HG03280 (cell line): ENCODE measurements around the gene LPP.

Source experiments
- ATAC-seq: cut with Tn5 transposase; IDR thresholded peaks from one replicate; pipeline ENCODE4 v1.9.1; 2021; ENCODE audit warnings: mild to moderate bottlenecking, moderate library complexity; ENCODE audit not compliant: unreplicated experiment

The LPP gene

GRCh38 chr3:188761439-188761838, 607.5 kb downstream of the LPP start:
- ATAC-seq = no peak

GRCh38 chr3:188761964-188762363, 608.0 kb downstream of the LPP start:
- no peak for ATAC-seq

- ATAC-seq = no peak
Measured at GRCh38 chr3:188764609-188765008, 610.7 kb downstream of the LPP start.

GRCh38 chr3:188769831-188770230, 615.9 kb downstream of the LPP start:
- no peak for ATAC-seq

- ATAC-seq = no peak
Measured at GRCh38 chr3:188772886-188773285, 618.9 kb downstream of the LPP start.

- no peak for ATAC-seq
Measured at GRCh38 chr3:188775412-188775811, 621.5 kb downstream of the LPP start.

GRCh38 chr3:188776447-188776846, 622.5 kb downstream of the LPP start:
- no peak for ATAC-seq

- ATAC-seq = no peak
Measured at GRCh38 chr3:188778091-188778852, 624.3 kb downstream of the LPP start.

GRCh38 chr3:188779281-188779980, 625.5 kb downstream of the LPP start:
- no peak for ATAC-seq

- no peak for ATAC-seq
Measured at GRCh38 chr3:188780193-188781147, 626.5 kb downstream of the LPP start.

GRCh38 chr3:188782613-188783124, 628.7 kb downstream of the LPP start:
- ATAC-seq = no peak

GRCh38 chr3:188786424-188786823, 632.5 kb downstream of the LPP start:
- ATAC-seq = no peak

GRCh38 chr3:188788621-188789081, 634.7 kb downstream of the LPP start:
- no peak for ATAC-seq

GRCh38 chr3:188789251-188789650, 635.3 kb downstream of the LPP start:
- ATAC-seq = no peak

- no peak for ATAC-seq
Measured at GRCh38 chr3:188791311-188791710, 637.4 kb downstream of the LPP start.

GRCh38 chr3:188792793-188793192, 638.8 kb downstream of the LPP start:
- no peak for ATAC-seq

- no peak for ATAC-seq
Measured at GRCh38 chr3:188796122-188796631, 642.2 kb downstream of the LPP start.

- ATAC-seq = no peak
Measured at GRCh38 chr3:188797045-188797444, 643.1 kb downstream of the LPP start.

- no peak for ATAC-seq
Measured at GRCh38 chr3:188798556-188799145, 644.7 kb downstream of the LPP start.

- no peak for ATAC-seq
Measured at GRCh38 chr3:188801393-188801792, 647.4 kb downstream of the LPP start.
